Activated T-helper 1 cell treated with Interleukin-2 at 50 U/mL for 16 hours (primary cell): ENCODE data around the gene ADGRG7.
A peak's percentile ranks its signal among the peaks of the same experiment; 100 is the strongest.
"Not testable (repeated sequence)": the region's sequence is repeated elsewhere in the genome, so short reads cannot be mapped to it uniquely, and the experiment has no call there.

Experiments
- DNase-seq: peaks from one replicate; pipeline ENCODE4 v3.0.0-alpha.2; 2020; ENCODE audit warnings: low read depth

ADGRG7 gene

GRCh38 chr3:100609305-100609704 is at the start of gene ADGRG7:
Gene ADGRG7 (plus strand): TSS chr3:100609601. CDS start chr3:100609857, 256 bp downstream.
- no peak for DNase-seq

GRCh38 chr3:100560426-100560825 is 49.0 kb upstream of the ADGRG7 start:
- DNase-seq: no peak

DNA sequence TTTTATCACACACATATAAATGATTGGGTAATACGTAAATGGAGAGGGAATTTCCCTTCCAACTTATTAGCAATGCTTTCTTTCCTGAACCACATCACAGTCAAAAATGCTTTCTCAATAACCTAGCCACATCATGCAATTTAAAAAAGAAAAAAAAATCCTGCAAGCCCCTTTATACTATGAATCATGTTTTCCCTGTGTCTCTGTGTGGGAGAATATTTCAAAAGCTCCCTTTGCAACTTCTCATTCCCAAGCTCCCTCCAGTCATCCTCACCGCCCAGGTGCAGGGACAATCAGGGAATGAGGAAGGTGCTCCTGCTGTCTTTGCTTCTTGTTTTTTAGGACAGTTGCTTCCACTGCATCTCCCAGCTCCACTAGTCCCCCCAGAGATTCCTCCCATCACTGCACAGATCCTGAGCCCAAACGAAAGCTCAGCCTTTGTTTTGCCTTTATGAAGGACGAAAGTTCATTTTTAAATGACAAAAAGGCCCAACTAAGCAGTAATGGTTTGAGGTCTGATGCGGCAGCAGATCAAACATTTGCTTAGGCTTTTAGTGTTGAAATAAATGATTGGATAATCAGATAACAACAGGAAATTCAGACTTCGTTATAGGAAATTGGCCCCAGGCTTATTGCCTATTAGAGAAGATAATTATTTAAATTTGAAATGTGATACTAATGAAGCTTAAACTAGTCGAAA is 47.8 kb upstream of the ADGRG7 start:
- DNase-seq: no peak

DNA sequence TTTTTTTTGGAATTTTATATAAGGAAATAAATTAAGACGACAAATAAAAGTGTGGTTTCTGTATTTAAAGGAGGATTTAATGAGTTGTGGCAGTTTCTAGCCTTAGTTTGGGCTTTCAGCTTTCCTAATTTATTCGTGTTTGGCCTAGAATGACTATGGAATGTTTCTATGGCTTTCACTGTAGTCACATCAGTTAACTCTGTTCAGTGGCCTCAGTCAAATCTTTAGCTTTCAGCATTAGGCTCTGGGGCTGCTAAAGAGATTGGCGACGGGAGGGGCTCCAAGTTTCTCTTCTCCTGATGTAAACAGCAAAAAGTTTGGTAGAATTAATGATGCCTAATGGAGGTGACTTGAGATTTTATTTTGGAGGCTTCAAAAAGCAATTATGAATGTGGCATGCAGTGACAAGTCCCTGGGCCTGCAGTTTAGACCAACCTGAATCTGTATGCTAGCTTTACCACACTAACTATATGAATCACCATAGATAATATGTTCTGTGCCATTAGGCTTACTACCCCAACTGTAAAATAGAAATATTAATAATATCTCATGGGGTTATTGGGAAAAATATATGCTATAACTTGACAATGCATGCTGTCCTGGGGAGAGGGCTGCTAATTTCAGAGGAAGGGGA is 47.1 kb upstream of the ADGRG7 start:
- no peak for DNase-seq

- DNase-seq: no peak
Measured at GRCh38 chr3:100563228-100563627, 46.2 kb upstream of the ADGRG7 start.

DNA sequence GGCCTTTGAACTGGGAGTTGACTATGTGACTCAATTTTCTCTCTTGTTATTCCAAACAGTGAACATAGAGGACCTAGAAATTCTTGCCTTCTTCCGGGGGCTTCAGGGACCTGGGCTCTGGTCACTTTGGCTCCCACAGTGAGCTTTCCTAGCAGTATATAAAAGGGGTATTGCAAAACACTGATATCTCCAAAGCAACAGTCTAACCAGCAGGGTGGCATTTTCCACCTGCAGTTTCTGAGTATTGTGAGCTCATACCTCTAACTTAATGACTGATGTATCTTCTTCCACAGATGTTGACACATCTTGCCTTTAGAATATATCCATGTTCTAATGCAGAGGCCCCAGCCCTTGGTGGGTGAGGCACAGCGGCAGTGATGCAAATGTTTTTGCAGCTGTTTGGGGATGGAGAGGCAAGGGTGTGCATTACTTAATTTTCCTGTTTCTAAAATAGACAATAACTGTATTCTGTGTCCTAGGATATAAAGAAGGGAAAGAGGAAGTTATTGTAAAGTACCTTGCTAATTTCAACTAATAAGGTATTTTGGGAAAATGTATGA is 45.7 kb upstream of the ADGRG7 start:
- DNase-seq: no peak

DNA sequence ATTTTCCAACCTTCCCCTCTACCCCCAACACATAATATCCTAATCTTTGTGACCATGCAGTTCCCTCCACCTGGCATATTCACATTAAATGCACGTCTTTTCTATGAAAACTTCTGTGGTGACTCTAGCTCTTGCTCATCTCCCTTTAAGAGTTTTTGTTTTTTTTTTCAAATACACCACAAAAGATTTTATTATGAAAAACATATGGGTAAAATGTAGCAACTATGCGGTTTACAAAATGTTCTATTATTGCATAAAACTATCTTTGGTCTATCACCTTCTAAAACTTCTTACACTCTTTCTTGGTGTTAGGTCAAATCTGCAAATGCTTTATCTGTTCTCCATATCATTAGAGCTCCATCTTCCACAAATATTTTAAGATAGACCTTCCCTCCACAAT is 38.6 kb upstream of the ADGRG7 start:
- DNase-seq: no peak

DNA sequence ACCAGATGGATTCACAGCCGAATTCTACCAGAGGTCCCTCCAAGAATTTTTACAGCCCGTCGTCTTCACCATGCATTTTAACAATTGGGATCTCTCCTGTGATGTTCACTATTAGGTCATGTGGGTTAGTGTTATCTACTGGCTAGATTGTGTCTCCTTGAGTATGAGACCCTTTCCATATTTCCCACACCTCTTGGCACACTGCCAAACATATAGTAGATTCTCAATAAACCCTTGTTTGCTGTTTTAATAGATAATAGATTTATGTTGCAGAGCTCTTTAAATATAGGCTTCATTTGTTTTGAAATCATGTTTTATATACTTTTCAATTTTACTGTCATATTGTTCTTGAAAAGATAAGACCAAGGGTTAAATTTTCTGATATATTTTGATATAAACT is 34.9 kb upstream of the ADGRG7 start:
- no peak for DNase-seq

DNA sequence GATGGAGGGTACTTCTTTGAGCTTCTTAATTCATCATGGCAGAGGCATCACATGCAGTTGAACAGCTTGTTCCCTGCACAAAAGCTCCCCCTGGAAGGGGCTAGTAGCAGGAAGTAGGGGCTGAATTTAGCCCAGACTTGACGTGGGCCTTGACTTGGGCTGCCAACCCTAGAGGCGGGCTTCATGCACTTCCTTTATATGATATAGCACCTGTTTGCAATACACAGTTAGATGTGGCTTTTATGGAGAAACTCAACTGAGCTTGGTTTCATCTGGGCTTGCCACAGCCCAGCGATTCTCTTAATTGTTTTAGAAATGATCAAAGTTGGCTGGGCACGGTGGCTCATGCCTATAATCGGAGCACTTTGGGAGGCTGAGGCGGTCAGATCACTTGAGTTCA is 33.7 kb upstream of the ADGRG7 start:
- DNase-seq: no peak

DNA sequence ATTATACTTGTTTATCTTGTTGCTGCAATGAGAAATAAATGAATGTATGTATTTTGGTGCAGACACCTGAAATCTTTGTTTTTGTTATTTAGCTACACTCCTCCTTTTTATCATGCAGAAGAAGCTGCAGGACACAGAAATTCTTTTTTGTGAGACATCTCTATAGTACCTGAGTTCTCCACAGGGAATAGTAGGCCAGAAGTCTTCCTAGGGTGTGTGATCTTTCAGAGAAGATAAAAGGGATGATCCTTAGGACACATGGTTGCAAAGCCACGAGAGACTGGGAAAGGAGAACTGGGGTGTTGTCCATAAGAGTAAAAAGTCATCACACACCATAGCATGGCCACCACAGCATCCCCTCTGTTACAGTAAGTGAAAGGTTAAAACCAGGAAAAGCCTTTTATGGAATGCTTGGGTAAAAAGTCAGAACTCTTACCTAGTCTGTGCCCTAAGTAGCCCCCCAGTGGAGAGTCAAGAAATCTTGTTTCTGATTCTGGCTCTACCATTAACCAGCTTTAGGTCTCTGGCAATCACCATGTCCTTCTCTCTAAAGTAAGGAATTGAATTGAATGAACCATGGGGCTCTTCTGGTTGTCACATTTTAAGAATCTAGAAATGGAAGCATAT is 31.9 kb upstream of the ADGRG7 start:
- no peak for DNase-seq

GRCh38 chr3:100578646-100579045 is 30.8 kb upstream of the ADGRG7 start:
- DNase-seq: no peak

DNA sequence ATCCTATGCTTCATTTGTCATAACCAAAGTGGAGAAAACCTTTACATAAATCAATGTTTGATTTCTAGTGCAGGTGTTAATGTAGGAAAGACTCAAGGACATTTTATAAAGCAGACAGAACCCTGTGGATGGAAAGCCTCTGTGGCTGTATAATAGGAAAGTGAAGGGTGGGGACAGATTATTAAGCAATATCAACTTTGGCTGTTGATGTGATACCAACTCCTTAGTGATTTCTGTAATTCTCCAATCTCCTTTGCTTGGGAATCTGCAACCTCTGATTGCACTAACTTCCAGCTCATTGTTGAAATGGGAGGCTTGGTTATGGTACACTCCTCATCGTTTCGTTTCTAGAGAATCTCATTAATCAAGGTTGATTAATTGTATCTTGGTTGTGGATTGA is 29.3 kb upstream of the ADGRG7 start:
- DNase-seq: no peak

GRCh38 chr3:100581650-100582049 is 27.8 kb upstream of the ADGRG7 start:
- DNase-seq: no peak

DNA sequence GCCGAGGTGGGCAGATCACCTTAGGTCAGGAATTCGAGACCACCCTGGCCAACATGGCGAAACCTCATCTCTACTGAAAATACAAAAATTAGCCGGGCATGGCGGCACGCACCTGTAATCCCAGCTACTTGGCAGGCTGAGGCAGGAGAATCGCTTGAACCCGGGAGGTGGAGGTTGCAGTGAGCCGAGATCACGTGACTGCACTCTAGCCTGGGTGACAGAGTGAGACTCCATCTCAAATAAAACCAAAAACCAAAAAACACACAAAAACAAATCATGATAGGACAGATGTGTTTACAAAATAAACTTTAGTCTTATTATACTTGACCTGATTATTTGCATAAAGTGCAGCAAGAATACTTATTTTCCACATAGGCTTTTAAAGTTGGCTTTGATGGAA is 27.2 kb upstream of the ADGRG7 start:
- not testable (repeated sequence) for DNase-seq

- DNase-seq: no peak
Measured at GRCh38 chr3:100584101-100584660, 25.2 kb upstream of the ADGRG7 start.

DNA sequence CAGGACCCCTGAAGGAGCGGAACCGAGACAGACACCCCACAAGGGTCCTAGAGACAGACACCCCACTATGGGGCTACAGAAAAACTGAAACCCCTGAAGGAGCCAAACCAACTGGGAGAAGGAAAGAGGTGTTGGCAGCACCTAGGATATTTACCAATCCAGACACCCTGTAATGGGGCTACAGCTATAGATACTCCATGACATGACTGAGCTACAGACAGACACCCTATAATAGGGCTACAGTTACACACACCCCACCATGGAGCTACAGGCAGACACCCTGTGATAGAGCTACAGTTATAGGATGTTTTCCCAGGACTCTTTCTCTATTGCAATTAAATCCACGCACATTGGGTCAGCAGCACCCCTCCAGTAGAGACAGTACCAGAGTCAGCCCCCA is 22.6 kb upstream of the ADGRG7 start:
- DNase-seq: no peak

DNA sequence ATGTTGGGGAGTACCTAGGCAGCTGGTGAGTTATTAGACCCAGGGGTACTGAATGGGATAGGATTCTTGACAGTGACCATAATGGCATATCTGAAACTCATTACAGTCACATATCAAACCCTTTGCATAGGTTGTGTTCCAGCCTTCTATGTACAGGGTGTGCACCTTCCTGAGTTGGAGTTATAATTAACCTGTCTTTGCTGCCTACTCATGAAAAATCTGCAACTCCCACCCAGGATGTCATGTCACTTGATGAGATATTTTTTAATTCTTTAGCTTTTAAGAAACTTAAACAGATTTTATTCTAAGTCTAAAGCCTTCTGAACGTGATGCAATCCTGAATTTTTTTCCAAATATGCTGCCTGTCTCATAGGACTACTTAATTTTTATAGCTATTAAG is 21.1 kb upstream of the ADGRG7 start:
- DNase-seq: no peak

- peak; percentile 16 for DNase-seq
Measured at GRCh38 chr3:100590114-100590839, 19.1 kb upstream of the ADGRG7 start.

DNA sequence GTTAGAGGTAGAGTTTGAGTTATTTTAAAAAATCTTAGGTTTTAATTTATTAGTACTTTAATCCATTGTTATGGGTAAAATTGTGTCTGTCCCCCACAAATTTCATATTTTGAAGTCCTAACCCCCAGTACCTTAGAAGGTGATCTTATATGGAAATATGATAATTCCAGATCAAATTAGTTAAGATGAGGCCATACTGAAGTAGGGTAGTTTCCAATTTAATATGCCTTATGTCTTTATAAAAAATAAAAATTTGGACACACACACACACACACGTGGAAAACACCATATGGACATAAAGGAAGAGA is 18.6 kb upstream of the ADGRG7 start:
- no peak for DNase-seq

DNA sequence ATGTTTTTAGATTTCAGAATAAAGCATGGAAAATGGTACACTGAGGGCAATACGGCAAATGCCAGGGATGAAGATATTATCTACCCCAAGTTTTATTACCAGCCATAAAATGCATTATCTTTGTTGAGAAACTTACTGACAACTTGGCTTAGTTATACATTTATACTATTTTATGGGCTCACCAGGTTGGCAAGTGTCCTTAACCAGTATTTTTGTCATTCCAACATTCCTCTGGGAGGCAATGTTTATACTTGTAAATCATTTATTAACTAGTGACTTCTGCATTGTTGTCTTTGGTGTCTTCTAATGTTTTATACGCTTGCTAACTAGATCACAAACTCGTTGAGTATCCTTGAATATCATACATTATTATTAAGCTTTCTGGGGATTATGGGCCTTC is 18.0 kb upstream of the ADGRG7 start:
- no peak for DNase-seq

- DNase-seq: no peak
Measured at GRCh38 chr3:100600181-100601042, 9.0 kb upstream of the ADGRG7 start.
